HG03457 (cell line): ENCODE results near the gene PDE6D.

Experiments
- ATAC-seq: cut with Tn5 transposase; IDR thresholded peaks from one replicate; pipeline ENCODE4 v1.9.1; 2021; ENCODE audit warnings: moderate number of reproducible peaks; ENCODE audit not compliant: unreplicated experiment

Gene PDE6D

GRCh38 chr2:231780909-231781797 is at the start of gene PDE6D:
TSS of gene PDE6D (minus strand) at chr2:231781282. CDS start at chr2:231781114, 168 bp downstream.
- ATAC-seq: peak; percentile 85

DNA sequence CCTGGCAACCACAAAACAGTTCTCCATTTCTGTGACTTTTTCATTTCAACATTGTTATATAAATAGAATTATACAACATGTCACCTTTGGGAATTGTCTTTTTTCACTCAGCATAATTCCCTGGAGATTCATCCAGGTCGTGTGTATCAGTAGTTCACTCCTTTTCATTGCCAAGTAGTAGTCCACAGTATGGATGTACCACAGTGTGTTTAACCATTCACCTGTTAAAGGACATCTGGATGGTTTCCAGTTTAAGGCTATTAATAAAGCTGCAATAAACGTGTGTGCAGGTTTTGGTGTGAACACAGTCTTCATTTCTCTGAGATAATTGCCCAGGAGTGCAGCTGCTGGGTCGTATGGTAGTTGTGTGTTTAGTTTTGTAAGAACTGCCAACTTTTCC is 40.8 kb upstream of the PDE6D start:
- ATAC-seq: no peak

GRCh38 chr2:231820786-231821303 is 39.8 kb upstream of the PDE6D start:
- ATAC-seq: no peak

- ATAC-seq: no peak
Observed at GRCh38 chr2:231819447-231820042, 38.5 kb upstream of the PDE6D start.

DNA sequence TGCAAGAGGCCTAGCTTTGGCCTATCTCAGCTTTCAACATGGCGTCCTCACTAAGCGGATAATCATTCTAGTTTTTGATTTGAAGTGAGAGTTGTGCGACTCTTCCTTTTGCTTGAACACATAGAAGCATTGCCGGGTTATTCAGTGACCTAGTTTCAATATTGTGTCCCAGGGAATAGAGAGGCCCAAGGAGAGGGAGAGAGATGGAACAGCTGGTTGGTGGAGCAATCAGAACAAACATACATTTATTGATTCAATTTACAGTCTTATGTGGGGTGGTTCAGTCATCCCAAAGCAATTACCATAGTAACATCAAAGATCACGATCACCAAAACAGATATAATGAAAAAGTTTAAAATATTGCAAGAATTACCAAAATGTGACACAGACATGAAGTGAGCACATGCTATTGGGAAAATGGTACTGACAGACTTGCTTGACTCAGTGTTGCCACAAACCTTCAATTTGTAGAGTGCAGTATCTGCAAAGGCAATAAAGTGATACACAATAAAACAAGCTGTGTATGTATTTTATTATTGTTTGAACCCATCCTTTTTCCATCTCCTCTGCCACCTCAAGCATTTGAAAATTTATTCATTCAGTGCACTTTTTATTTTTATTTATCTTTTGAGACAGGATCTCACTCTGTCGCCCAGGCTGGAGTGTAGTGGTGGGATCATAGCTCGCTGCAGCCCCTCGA is 35.4 kb upstream of the PDE6D start:
- no peak for ATAC-seq

GRCh38 chr2:231810905-231811304 is 29.8 kb upstream of the PDE6D start:
- ATAC-seq: no peak

GRCh38 chr2:231807020-231807419 is 25.9 kb upstream of the PDE6D start:
- ATAC-seq: no peak

- ATAC-seq: no peak
Observed at GRCh38 chr2:231803501-231804138, 22.5 kb upstream of the PDE6D start.

DNA sequence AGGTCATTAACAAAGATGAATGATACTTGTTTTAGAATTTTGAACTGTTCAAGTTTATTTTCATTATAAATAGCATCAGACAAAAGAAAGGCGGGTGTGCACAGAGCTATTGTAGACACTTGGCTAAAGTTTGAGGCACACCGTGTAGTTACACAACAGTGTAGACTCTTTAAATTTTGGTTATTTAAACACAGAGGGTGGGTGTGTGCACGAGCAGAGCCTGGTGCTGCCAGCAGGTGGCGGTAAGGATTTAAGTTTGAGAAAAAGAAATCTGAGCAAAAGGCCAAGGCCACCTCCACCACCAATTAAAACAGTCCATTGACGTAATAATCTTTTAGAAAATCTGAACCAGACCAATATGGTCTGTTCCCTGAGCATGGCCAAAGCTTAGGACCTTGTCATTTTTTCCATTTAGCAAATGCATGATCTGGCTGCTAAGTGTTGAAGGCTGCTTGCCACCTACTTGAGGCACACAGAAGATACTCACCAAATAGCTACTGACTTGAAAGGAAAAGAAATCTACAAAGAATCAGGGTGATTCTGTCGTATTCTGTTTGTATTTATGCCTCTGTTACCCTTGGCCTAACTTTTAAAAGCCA is 19.5 kb upstream of the PDE6D start:
- ATAC-seq: no peak

- no peak for ATAC-seq
Observed at GRCh38 chr2:231795525-231796327, 14.6 kb upstream of the PDE6D start.

DNA sequence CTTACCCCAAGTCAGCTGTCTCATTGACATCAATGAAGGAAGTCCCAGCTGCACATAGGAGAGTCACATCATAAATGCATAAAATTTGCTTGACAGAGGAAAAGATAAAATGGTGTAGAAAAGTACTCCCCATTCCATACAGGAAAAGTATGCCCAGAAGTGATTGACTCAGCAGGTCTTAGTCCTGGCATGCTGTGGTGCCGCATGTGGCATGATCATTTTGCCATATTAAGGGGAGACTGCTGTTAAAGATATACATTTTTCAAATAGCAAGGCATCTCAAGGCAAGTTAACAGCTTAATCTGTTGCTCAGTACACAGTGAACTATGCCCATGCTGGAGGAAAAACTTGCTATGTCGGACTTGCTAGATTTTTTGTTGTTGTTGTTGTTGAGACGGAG is 13.3 kb upstream of the PDE6D start:
- no peak for ATAC-seq

DNA sequence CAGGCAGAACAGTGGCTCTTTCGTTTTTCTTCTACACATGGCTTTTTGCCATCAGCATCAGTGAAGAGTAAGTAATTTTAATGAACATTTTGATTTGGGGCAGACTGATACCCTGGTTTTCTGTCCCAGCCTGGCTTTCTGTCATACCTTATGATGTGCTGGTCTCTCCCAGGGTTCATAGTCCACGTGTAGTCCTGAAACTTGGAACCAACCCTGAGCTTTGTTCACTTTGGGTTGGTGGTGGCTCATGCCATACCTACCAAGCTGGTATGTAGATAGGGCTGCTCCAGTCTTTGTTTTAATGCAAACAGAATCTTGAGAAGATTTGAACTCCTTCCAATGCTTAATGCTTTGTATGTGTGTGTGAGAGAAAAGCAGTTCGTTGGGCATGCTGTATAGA is 10.0 kb upstream of the PDE6D start:
- ATAC-seq: no peak

- ATAC-seq: no peak
Observed at GRCh38 chr2:231786917-231787292, 5.8 kb upstream of the PDE6D start.

GRCh38 chr2:231786177-231786916 is 5.3 kb upstream of the PDE6D start, which contains the start of gene COPS7B:
TSS of gene COPS7B (plus strand) at chr2:231786445. CDS start at chr2:231788571, 2,126 bp downstream.
- ATAC-seq: no peak

DNA sequence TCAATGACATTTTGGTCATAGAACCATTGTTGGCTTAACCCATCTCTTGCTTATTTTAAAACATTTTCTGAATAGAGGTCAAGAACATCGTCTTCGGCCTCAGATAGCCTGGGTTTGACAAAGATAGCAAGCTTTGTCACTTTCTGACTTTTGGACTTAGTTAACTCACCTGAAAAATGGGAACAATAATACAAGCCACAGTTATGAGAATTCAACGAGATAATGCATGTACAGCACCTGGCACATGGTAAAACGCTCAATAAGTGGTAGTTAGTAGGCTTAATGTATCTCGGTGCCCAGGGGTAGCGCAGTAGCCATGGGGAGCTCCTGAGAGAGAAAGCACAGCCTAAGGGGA is 4.7 kb upstream of the PDE6D start:
- ATAC-seq: no peak

DNA sequence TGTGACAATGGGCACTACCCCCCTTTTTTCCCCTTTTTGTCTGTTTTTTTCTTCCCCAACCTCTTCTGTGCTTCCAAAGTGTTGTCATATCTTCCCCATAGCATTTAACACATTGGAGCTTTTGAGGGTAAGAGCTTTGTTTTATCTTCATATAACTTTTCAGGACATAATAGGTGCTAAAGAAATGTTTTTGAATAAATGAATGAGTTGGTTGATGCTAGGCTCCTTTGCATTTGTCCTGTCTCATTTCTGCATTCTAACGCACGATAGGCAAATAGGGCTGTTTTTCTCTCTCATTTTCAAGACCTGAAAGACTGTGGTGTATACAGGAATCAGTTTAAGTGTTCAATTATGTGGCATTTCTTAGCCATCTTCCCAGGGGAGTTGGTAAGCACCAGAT is 4.3 kb upstream of the PDE6D start:
- no peak for ATAC-seq

DNA sequence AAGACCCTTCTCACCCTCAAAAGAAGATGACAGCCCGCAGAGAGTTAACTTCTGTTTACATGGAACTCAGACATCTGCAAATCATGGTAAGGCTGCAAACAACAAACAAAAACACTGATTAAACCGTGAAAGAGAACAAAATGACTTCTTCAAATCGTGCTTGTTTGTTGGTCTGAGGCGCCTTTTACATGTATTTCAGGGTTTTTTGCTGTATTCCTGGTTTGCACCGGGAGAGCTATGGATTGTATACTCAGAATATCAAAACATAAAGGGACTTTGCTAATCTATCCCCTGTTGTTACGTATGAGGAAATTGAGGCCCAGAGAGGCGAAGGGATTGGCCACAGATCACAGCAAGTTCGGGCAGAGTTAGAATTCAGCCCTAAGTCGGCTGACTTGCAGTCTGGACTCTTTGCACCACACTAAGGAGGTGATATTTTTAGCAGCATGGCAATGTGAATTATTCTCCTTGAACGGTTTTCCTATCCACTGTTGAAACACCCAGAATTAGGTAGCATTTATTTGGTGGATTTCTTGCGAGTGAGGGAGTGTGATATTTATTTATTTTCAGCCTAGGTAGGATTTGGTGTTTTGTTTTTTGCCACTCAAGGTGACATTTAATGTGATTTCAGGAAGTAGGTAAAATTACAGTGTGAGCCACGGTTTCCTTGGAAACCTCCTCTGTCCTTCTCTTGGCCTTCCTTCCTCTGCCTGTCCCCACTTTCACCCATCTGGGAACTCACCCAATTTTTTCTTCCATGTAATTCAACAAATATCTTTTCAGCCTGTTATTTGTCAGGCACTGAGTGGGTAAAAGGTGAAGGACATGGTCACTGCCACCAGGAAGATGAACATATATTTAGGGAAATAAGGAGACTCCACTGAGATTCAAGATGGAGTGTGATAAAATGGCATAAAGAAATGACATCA is 980 bp upstream of the PDE6D start:
- ATAC-seq: no peak
